GM23248 (cell line): ENCODE results near the gene SF3A1.

ENCODE experiments used
- EZH2 ChIP-seq: fragments of 200-600 bp; sonication (generic); IDR thresholded peaks from 2 replicates; pipeline ENCODE4 v1.6.1; 2018; ENCODE audit warnings: antibody characterized with exemption, mild to moderate bottlenecking; ENCODE audit not compliant: insufficient read depth, poor library complexity, severe bottlenecking
- EZH2phosphoT487 ChIP-seq: fragments of 200-600 bp; sonication (generic); IDR thresholded peaks from 2 replicates; pipeline ENCODE4 v1.6.1; 2018; ENCODE audit warnings: antibody characterized with exemption, moderate library complexity, mild to moderate bottlenecking, low read depth; ENCODE audit not compliant: insufficient read depth

DNA sequence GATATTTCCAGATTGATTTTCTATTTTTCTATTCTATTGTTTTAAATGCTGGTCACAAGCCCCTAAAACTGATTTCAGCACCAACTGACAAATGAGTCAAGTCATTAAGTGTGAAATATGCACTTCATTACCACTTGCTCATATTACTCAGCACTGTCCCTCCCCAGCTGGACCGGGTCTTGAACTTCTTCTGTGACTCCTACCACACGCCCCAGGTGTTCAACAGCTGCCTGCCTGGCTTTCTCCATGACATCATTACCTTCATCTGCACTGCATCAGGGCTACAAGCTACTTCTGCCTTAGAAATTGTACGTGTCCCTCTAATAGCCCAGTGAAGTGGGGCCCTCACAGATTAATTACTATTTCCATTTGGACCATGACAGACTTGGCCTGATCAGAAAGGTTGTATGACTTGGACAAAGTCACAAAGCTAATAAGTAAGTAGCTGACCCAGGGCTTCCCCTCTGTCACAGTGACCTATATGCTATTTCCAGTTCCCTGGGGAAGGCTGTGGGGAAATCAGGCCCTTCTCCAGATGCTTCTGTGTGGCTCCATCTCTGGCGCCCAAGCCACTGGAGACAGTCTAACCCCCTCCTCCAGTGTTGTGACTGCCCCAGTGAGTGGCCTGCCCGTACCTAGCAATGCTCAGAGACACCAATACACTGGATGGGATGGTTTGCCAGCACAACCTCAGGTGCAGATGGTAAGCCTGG, 48.0 kb downstream of the SF3A1 start:
- no peak for TF ChIP-seq EZH2phosphoT487
- no peak for TF ChIP-seq EZH2
